Limb (tissue), 2 donors: ENCODE data around the gene ZAP70.

Experiments
- DNase-seq, 2 donors: peaks; one replicate each; pipeline ENCODE4 v3.0.0-alpha.2; 2016; ENCODE audit errors: extremely low spot score in 2 of 2

Gene ZAP70

DNA sequence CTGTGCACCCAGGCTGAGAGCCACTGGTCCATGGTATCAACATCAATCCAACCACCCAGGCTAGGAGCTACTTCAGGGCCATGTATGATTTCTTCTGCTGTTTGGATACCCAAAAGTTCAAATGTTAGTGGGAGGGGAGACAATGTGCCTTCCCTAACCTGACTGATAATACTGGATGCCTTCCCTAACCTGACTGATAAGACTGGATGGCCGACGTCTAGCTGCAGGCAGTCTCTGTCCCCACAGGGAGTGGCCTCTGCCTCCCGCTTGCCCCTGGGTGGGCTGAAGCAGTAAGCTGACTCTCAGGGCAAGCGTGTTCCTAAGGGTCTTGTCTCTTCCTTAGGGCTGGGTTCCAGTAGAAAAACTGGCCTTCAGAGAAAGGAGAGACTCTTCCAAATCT is 65.8 kb downstream of the ZAP70 start:
- DNase-seq = no peak

DNA sequence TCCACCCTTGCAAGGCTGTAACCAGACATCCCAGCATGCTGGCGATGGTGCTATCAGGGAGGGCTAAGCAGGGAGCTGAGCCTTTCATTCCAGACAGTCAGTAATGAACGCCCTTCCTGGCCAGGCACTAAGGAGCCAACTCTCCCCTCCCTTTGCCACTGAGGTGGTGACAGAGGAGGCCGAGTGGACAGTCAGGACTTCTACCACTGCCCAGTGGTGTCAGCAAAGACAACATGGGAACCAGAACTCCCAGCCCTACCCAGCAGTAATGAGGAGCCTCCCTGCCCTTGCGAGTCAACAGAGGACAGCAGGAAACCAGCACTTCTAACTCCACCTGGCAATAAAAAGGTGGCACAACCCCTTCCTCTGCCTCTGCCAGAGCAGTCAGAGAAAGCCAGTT is 68.6 kb downstream of the ZAP70 start:
- no peak for DNase-seq

DNA sequence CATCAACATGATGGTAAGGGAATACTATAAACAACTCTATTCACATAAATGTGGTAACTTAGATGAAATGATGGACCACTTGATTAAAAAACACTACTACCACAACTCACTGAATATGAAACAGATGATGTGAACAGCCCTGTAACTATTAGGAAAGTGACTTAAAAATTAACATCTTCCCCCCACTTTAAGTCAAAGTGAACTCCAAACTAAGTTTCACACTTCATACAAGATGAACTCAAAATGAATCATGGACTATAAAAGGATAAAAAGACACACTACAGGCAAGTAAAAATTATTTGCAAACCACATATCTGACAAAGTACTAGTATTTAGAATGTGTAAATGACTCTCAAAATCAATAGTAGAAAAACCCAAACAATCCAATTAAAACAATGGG is 71.6 kb downstream of the ZAP70 start:
- DNase-seq = no peak

DNA sequence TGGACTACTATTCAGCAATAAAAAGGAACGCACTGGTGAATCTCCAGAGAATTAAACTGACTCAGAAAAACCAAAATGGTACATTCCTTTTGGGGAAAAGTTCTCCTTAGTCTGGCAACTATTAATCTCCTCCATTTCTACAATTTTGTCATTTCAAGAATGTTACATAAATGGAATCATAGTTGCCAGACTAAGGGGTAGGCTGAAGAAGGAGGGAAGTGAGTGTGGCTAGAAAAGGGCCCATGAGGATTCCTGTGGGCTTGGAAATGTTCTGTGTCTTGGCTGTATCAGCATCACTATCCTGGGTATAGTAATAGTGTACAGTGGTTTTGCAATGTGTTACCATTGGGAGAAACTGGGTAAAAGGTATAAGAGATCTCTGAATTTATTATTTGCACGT is 72.4 kb downstream of the ZAP70 start:
- DNase-seq = no peak

DNA sequence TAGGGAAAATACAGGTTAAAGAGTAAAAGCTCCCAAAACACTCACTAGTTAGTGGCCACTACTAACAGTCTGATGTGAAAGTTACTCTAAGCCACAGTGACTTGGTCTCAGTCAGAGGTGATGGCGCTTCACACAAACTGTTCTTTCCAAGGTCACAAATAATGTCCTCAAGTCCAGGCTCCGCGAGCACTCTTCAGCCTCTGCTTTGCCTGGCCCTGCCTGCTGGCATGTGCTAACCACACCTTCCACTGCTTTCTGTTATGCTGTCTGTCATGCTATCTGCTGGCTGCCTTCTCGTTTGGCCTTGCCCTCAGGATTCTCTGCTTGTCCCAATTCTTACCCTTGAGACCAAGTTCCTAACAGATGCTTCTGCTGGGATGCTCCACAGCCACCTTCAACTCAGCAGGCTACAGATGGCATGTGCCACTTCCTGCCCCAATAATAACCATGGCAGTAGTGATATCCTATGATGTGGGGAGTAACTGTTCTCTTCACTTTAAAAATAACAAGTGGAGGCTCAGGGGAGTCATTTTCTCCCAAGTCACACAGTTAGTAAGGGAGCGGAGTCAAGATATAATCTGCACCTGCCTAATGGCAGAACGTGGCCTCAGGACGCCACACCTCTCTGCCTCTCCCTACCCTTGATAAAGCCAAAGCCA is 75.7 kb downstream of the ZAP70 start:
- no peak for DNase-seq
